Muscle layer of duodenum (tissue), 2 donors: ENCODE data around the gene CCBE1.

Experiments
- H3K27ac ChIP-seq: one replicate; pipeline ENCODE4 v1.7.0; 2013; ENCODE audit warnings: mild to moderate bottlenecking, low read length
- H3K27me3 ChIP-seq: one replicate; pipeline ENCODE4 v1.7.0; 2013; ENCODE audit warnings: low read depth, mild to moderate bottlenecking, control low read depth, low read length
- H3K36me3 ChIP-seq, 2 donors: one replicate each; pipeline ENCODE4 v1.7.0; 2013; ENCODE audit warnings: low read length in 2 of 2, control low read depth in 1 of 2, mild to moderate bottlenecking in 1 of 2; ENCODE audit not compliant: insufficient read depth in 2 of 2, control insufficient read depth in 1 of 2
- H3K4me1 ChIP-seq, 2 donors: one replicate each; pipeline ENCODE4 v1.7.0; 2013; ENCODE audit warnings: low read length in 2 of 2, mild to moderate bottlenecking in 2 of 2, control low read depth in 1 of 2, moderate library complexity in 1 of 2; ENCODE audit not compliant: insufficient read depth in 2 of 2, control insufficient read depth in 1 of 2
- H3K4me3 ChIP-seq, 2 donors: one replicate each; pipeline ENCODE4 v1.7.0; 2013; ENCODE audit warnings: low read length in 2 of 2, low read depth in 1 of 2, mild to moderate bottlenecking in 1 of 2
- H3K9me3 ChIP-seq, 2 donors: one replicate each; pipeline ENCODE4 v1.7.0; 2013; ENCODE audit warnings: low read length in 2 of 2, control low read depth in 1 of 2, mild to moderate bottlenecking in 1 of 2; ENCODE audit not compliant: control insufficient read depth in 1 of 2
- donor health status: healthy.

CCBE1 gene

GRCh38 chr18:59592624-59593023 is 104.6 kb downstream of the CCBE1 start:
- H3K4me3 ChIP-seq, result no peak overlapping the region
- no peaks in the 10 kb centered on the region for H3K9me3 ChIP-seq
- no peaks in the 10 kb centered on the region for H3K36me3 ChIP-seq
- H3K27ac ChIP-seq, result no peak overlapping the region
- H3K27me3 ChIP-seq, result no peaks in the 10 kb centered on the region
- H3K4me1 ChIP-seq, result no peaks in the 10 kb centered on the region

GRCh38 chr18:59582395-59582794 is 114.8 kb downstream of the CCBE1 start:
- no peaks in the 10 kb centered on the region for H3K9me3 ChIP-seq
- H3K27ac ChIP-seq, result no peak overlapping the region
- H3K4me1 ChIP-seq, result no peaks in the 10 kb centered on the region
- no peaks in the 10 kb centered on the region for H3K27me3 ChIP-seq
- no peak overlapping the region for H3K4me3 ChIP-seq
- no peaks in the 10 kb centered on the region for H3K36me3 ChIP-seq

DNA sequence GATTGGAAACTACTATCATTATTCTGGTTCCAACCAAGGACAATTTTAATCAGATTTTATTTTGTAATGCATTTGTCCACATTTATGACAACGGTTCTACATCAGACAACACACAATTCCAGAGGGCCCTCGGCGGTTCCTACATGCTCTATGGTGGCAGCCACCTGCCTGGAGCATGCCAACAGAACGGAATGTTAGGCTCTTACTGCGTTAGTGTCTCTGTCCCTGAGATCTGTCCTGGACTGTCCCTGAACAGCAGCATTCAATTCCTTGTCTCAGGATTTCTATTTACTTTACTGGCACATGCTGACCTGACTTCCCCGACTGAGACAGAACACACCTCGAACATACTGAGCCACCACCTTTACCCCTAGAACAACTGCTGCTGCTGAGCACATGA is 117.7 kb downstream of the CCBE1 start:
- H3K9me3 ChIP-seq, result no peaks in the 10 kb centered on the region
- no peak overlapping the region for H3K27ac ChIP-seq
- H3K36me3 ChIP-seq, result no peaks in the 10 kb centered on the region
- no peak overlapping the region for H3K4me3 ChIP-seq
- no peaks in the 10 kb centered on the region for H3K4me1 ChIP-seq
- H3K27me3 ChIP-seq, result no peaks in the 10 kb centered on the region

DNA sequence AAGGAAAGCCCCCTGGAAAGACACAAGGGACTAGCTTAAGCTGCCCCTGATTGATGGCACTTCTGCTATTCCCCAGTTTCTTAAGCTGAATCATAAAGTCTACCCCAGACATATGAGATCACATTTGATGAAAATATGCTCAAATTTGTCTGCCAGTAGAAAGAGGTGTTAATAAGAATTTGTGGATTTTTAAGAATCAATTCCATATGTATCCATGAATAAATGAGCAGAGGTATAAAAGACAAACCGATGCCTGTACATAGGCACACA is 119.9 kb downstream of the CCBE1 start:
- no peak overlapping the region for H3K27ac ChIP-seq
- H3K4me3 ChIP-seq, result no peak overlapping the region
- H3K9me3 ChIP-seq, result no peaks in the 10 kb centered on the region
- H3K36me3 ChIP-seq, result no peaks in the 10 kb centered on the region
- no peaks in the 10 kb centered on the region for H3K4me1 ChIP-seq
- H3K27me3 ChIP-seq, result no peaks in the 10 kb centered on the region

DNA sequence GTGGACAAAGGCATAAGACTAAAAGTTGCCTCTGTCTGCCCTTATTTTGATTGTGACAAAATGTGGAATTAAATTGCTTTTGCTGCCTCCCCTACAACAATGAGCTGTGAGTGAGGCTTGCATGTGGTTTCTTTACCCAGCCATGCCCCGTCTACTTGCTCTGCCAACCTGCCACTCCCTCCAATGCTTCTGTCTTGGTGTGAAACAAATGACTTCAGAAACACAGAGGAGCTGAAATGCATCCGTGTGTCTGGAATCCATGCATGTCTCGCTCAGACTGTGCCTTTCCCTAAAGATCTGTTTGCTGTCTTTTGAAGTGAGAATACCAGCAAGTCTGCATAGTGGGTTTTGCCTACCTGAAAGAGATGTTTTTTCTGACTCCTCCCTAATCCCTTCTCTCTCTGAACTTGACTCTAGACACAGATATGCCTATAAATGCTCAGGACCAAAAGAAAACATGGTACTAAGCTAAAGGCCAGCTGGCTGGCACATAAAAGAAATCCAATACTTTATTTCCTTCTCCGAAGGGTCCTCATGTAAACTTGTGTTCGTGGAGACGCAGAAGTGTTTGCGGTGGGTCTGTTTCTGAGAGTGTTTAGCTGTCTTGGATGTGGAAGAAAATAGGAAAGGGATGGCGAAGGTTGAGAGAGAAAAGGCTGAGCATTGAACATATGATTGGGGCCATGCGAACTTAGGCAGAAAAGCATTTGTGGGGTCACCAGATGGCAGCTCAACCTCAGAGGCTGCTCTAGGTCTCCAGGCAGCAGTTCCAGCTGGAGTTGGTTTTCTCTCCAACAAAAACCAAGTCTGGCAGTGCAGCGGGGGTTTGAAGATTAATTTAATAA is 120.5 kb downstream of the CCBE1 start:
- Histone ChIP-seq H3K4me3 (no peak overlapping the region), H3K36me3 (no peaks in the 10 kb centered on the region), H3K27me3 (no peaks in the 10 kb centered on the region), H3K27ac (no peak overlapping the region), H3K4me1 (no peaks in the 10 kb centered on the region), H3K9me3 (no peaks in the 10 kb centered on the region)

- H3K9me3 ChIP-seq, result no peaks in the 10 kb centered on the region
- H3K27ac ChIP-seq, result no peak overlapping the region
- H3K4me1 ChIP-seq, result no peaks in the 10 kb centered on the region
- H3K27me3 ChIP-seq, result no peaks in the 10 kb centered on the region
- H3K4me3 ChIP-seq, result no peak overlapping the region
- no peaks in the 10 kb centered on the region for H3K36me3 ChIP-seq
These were observed 121.2 kb downstream of the CCBE1 start for GRCh38 chr18:59575995-59576394.

GRCh38 chr18:59573962-59574361 is 123.3 kb downstream of the CCBE1 start:
- Histone ChIP-seq H3K27me3 (no peaks in the 10 kb centered on the region), H3K27ac (no peak overlapping the region), H3K9me3 (no peaks in the 10 kb centered on the region), H3K4me1 (no peaks in the 10 kb centered on the region), H3K36me3 (no peaks in the 10 kb centered on the region), H3K4me3 (no peak overlapping the region)

- H3K4me3 ChIP-seq, result no peak overlapping the region
- no peak overlapping the region for H3K27ac ChIP-seq
- no peaks in the 10 kb centered on the region for H3K36me3 ChIP-seq
- H3K9me3 ChIP-seq, result no peaks in the 10 kb centered on the region
- no peaks in the 10 kb centered on the region for H3K27me3 ChIP-seq
- H3K4me1 ChIP-seq, result no peaks in the 10 kb centered on the region
These were observed 125.3 kb downstream of the CCBE1 start for GRCh38 chr18:59571902-59572301.

DNA sequence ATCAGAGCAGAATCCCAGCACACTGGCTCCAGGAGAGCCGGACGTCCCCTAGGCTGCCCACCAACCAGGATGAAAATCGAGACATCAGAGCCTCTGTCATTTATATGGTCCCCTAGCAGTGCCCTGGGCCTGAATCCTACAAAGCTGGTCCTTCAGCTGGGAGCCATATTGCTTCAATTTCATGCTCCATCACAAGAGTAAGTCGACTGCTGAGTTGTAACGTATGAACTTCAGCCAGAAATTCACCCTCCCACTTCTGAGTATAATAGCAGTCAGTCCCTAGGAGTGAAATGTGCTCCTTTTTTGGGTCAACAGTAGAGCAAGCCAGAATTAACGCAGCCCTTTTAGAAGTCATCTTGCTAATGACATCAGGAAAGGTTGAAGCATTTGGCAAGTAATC is 126.4 kb downstream of the CCBE1 start:
- Histone ChIP-seq H3K4me3 (no peak overlapping the region), H3K4me1 (peaks cover 0 to 2% of the 10 kb centered on the region in 2 donors), H3K27me3 (no peaks in the 10 kb centered on the region)

DNA sequence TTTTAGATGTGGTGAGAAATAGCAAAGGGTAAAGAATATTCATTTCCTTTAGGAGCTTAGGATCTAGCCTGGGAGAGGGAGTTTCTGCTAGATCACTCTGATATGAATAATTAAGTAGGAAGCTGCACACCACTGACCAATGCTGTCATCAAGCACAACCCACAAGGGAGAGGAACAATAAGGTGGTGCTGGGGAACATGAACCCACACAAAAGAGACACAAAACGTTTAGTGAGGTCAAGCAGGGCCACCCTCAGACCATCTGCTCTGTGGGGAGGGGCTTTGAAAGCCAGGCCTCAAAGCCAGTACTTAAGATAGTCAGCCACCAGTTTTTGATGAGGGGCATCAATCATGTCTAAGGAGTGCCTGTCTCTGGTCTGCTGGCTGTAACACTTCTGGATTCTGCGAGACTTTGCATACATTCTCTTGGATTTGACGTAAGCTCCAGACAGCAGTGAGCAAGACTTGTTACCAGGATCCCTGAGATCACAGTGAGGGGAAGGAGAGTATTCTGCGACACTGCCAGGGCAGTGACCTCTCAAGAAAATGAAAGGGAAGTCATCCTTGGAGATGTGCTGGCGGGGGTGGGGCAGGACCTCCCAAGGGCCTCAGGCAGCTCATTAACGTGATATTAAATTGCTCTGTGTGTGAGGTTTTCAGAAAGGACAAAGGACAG is 127.0 kb downstream of the CCBE1 start:
- Histone ChIP-seq H3K4me3 (no peak overlapping the region), H3K36me3 (no peaks in the 10 kb centered on the region), H3K27me3 (no peaks in the 10 kb centered on the region), H3K9me3 (no peaks in the 10 kb centered on the region), H3K4me1 (peaks cover 0 to 2% of the 10 kb centered on the region in 2 donors), H3K27ac (no peak overlapping the region)

More for the DNA sequence above, 126.4 kb downstream of the CCBE1 start:
- H3K9me3 ChIP-seq, result no peaks in the 10 kb centered on the region
- H3K36me3 ChIP-seq, result no peaks in the 10 kb centered on the region
- H3K27ac ChIP-seq, result no peak overlapping the region

GRCh38 chr18:59569390-59569791 is 127.8 kb downstream of the CCBE1 start:
- no peaks in the 10 kb centered on the region for H3K27me3 ChIP-seq

DNA sequence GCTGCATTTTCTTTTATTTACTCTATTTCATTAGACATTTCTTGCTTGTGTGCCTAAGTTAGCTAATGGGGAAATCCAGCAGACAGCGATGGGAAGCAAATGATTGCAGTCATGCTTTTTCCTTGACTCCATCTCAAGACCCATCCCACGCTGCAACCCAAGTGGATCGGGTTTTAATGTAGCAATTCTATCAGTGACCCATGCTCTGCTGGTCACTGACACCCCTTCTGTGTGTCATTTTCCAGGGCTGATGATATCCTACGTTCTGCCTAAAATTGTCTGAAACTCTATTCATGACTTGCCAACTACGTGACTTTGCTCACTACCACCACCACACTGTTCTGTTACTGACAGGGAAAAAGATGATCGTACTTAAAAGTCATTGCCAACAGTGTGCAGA is 129.8 kb downstream of the CCBE1 start:
- Histone ChIP-seq H3K27ac (no peak overlapping the region), H3K36me3 (no peaks in the 10 kb centered on the region), H3K4me3 (no peak overlapping the region), H3K9me3 (no peaks in the 10 kb centered on the region), H3K27me3 (no peaks in the 10 kb centered on the region), H3K4me1 (peaks cover 0 to 2% of the 10 kb centered on the region in 2 donors)

More at GRCh38 chr18:59569390-59569791, 127.8 kb downstream of the CCBE1 start:
- Histone ChIP-seq H3K9me3 (no peaks in the 10 kb centered on the region), H3K36me3 (no peaks in the 10 kb centered on the region), H3K27ac (no peak overlapping the region), H3K4me3 (no peak overlapping the region), H3K4me1 (peaks cover 0 to 2% of the 10 kb centered on the region in 2 donors)
